ENCODE data around the gene TMEM45A. TPM values are rescaled to one million over a fixed set of nuclear protein-coding genes. Genes with fewer than 3 reads are reported as not detected.

Gene TMEM45A
- total RNA-seq, 2 experiments from 2014 or later, result 1.1 to 1.8 TPM

DNA sequence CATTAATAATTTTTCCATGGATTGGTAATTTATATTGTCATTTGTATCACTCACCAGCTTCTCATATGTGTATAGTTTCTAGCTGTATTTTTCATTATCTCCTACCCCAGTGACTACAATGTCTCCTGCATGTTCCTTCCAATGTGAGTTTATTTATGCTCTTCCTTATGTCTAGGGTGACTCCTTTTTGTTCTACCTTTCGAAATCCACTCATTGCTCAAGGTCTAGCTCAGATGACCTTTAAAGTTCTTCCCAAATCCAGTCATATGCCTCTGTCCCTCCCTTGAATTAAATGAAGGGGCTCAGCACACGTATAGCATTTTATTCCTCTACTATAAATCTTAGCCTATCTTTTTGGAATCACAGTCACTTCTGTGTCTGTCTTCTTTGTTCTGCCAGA, 53.0 kb downstream of the TMEM45A start:
- Mint-ChIP-seq H3K27ac (no peak overlapping the region), H3K36me3 (ENCODE audit: low read depth) (no peaks in the 10 kb centered on the region), H3K4me1 (ENCODE audit: low read depth) (no peaks in the 10 kb centered on the region), H3K4me3 (no peak overlapping the region), H3K27me3 (peaks cover 19% of the 10 kb centered on the region), H3K9me3 (peaks cover 2% of the 10 kb centered on the region)
- intact Hi-C loops (cut with micrococcal nuclease), result no loop called here
- TF ChIP-seq, protein P1, sequence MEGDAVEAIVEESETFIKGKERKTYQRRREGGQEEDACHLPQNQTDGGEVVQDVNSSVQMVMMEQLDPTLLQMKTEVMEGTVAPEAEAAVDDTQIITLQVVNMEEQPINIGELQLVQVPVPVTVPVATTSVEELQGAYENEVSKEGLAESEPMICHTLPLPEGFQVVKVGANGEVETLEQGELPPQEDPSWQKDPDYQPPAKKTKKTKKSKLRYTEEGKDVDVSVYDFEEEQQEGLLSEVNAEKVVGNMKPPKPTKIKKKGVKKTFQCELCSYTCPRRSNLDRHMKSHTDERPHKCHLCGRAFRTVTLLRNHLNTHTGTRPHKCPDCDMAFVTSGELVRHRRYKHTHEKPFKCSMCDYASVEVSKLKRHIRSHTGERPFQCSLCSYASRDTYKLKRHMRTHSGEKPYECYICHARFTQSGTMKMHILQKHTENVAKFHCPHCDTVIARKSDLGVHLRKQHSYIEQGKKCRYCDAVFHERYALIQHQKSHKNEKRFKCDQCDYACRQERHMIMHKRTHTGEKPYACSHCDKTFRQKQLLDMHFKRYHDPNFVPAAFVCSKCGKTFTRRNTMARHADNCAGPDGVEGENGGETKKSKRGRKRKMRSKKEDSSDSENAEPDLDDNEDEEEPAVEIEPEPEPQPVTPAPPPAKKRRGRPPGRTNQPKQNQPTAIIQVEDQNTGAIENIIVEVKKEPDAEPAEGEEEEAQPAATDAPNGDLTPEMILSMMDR (IDR thresholded peaks at IDR 0.05), result no peak
- DNase-seq, result no peak
- ATAC-seq, result no peak
- ChIA-PET CTCF (no interaction called here), POLR2A (no interaction called here)

DNA sequence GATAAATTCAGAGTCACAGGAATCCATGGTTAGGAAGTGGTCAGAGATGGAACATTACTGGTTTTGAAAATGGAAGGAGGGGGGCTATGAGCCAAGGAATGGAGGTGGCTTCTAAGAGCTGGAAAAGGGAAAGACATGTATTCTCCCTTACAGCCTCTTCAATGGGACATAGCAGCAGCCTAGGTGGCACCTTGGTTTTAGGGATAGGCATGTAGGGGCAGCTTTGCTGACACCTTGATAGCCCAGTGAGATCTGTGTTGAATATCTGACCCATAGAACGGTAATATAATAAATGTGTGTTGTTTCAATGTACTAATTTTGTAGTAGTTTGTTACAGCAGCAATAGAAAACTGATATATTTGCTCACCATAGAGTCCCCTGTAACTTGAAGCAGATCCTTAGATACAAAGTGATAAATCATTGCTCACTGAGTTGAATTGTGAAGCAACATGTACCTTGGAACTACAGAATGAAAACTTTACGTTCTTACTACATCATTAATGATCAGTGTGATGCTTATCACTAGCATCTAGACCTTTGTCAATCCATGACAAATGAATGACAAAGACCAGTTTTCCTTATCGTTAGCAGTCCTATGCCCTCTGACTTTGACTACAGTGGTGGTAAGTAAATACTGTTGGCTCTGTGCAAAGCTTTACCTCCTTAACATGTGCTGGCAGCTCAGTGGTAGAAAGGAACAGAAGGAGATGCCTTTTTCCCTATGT, 53.8 kb downstream of the TMEM45A start:
- Mint-ChIP-seq H3K27ac (no peak overlapping the region), H3K36me3 (ENCODE audit: low read depth) (no peaks in the 10 kb centered on the region), H3K27me3 (peaks cover 17% of the 10 kb centered on the region), H3K4me3 (no peak overlapping the region), H3K4me1 (ENCODE audit: low read depth) (no peaks in the 10 kb centered on the region), H3K9me3 (no peaks in the 10 kb centered on the region)
- intact Hi-C loops (cut with micrococcal nuclease), result no loop called here
- no peak for ATAC-seq
- ChIA-PET CTCF (no interaction called here), POLR2A (interaction anchor here (0.8 kb wide), 1 partner anchor 59 kb away, joined by 3 read pairs; no protein-coding TSS in a partner anchor)
- DNase-seq, result no peak
- TF ChIP-seq, protein P1 (IDR thresholded peaks at IDR 0.05), result no peak

DNA sequence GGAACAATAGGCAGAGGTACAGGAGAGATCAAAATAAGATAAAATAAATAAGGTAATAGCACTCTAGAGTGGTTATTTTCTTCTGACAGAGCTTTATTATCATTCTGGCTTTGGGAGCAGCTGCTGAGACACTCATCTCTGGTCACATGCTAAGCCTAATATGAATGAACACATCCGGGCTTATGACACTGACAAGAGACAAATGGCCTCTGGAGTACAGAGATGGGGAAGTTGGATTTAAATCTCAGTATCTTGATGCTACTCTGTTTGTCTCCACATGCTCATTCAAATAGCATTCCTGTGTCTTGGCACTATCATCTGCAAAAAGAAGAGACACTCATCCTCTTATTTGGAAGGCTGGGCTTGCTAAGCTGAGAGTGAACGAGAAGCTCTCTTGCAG, 55.6 kb downstream of the TMEM45A start:
- Mint-ChIP-seq H3K9me3 (no peaks in the 10 kb centered on the region), H3K27me3 (peaks cover 14% of the 10 kb centered on the region), H3K4me3 (no peak overlapping the region), H3K4me1 (ENCODE audit: low read depth) (no peaks in the 10 kb centered on the region), H3K27ac (no peak overlapping the region), H3K36me3 (ENCODE audit: low read depth) (no peaks in the 10 kb centered on the region)
- TF ChIP-seq, protein P1 (IDR thresholded peaks at IDR 0.05), result no peak
- no peak for ATAC-seq
- CTCF ChIA-PET, result no interaction called here
- POLR2A ChIA-PET, result no interaction called here
- no peak for DNase-seq
- intact Hi-C loops (cut with micrococcal nuclease), result no loop called here

DNA sequence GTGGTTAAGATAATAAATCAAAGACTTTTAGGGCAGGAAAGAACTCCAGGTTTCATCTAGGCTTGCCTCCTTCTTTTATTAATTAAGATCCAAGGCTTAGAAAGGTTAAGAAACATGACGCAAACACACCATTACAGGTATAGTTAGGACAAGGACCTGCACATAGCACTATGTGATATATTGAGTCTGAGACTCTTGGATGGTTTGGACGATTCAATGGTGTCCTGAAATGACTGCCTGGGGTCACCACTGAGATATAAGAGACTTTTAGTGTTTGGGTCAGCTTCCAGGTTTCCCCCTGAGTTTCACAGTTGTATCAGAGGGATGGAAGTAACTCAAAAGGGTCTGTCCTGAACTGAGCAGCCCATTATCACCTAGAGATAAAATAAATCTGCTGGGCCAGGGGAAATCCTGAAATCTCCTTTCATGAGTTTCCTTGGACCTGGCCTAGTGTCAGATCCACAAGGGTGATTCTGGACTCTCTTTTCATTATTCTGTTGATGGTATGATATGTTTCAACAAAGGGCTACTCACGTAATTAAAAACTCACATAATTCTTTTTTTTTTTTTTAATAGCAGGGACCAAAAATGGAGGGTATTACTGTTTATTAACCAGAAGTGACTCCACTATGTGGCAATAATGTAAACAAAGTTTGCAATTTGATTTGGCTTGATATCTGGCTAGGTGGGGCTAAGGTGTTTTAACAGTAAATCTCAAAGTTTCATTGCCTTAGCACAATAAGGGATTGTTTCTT, 61.4 kb downstream of the TMEM45A start:
- intact Hi-C loops (cut with micrococcal nuclease), result no loop called here
- TF ChIP-seq, protein P1 (IDR thresholded peaks at IDR 0.05), result no peak
- Mint-ChIP-seq H3K9me3 (no peaks in the 10 kb centered on the region), H3K27me3 (peaks cover 3% of the 10 kb centered on the region), H3K27ac (no peak overlapping the region), H3K36me3 (ENCODE audit: low read depth) (no peaks in the 10 kb centered on the region), H3K4me1 (ENCODE audit: low read depth) (no peaks in the 10 kb centered on the region), H3K4me3 (no peak overlapping the region)
- DNase-seq (no peak), ATAC-seq (no peak)
- ChIA-PET CTCF (no interaction called here), POLR2A (no interaction called here)

DNA sequence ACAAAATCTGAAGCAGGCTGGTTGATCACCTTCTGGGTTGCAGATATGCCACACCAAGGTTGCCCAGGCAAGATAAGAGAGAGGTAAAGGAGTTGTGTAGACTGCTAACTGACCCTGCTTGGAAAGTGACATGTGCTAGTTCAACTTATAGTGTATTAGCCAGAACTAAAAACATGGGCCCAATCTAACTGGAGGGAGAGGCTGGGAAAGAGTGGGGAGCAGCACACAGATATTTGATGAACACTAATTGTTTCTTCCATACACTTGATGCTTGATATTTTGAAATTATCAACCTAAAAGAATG, 61.9 kb downstream of the TMEM45A start:
- DNase-seq, result no peak
- Mint-ChIP-seq H3K4me1 (ENCODE audit: low read depth) (no peaks in the 10 kb centered on the region), H3K9me3 (no peaks in the 10 kb centered on the region), H3K36me3 (ENCODE audit: low read depth) (no peaks in the 10 kb centered on the region), H3K4me3 (no peak overlapping the region), H3K27me3 (peaks cover 2% of the 10 kb centered on the region), H3K27ac (no peak overlapping the region)
- TF ChIP-seq, protein P1 (IDR thresholded peaks at IDR 0.05), result no peak
- no peak for ATAC-seq
- intact Hi-C loops (cut with micrococcal nuclease), result no loop called here
- ChIA-PET CTCF (no interaction called here), POLR2A (no interaction called here)
